22Rv1 (cell line): ENCODE measurements around the gene PDE8B.

Experiments used
- CTCF ChIP-seq: fragments of 450-650 bp; IDR thresholded peaks from 2 replicates; pipeline ENCODE4 v1.5.1; 2017; ENCODE audit warnings: mild to moderate bottlenecking
- ZFX ChIP-seq: fragments of 450-650 bp; IDR thresholded peaks from 2 replicates; pipeline ENCODE4 v1.6.1; 2017; ENCODE audit warnings: antibody characterized with exemption, borderline replicate concordance

GRCh38 chr5:77400645-77401044, 190.2 kb downstream of the PDE8B start:
- TF ChIP-seq CTCF (no peak), ZFX (no peak)
